ENCODE measurements around the gene LAMB4. TPM values are rescaled to one million over a fixed set of nuclear protein-coding genes. Genes with fewer than 3 reads are reported as not detected.
A peak's percentile ranks its signal among the peaks of the same experiment; 100 is the strongest.

LAMB4 gene
- total and polyA plus RNA-seq, 2 of the 8 experiments (the other 6 are each of a cell fraction or from before 2014, with no cell fraction given): not detected

DNA sequence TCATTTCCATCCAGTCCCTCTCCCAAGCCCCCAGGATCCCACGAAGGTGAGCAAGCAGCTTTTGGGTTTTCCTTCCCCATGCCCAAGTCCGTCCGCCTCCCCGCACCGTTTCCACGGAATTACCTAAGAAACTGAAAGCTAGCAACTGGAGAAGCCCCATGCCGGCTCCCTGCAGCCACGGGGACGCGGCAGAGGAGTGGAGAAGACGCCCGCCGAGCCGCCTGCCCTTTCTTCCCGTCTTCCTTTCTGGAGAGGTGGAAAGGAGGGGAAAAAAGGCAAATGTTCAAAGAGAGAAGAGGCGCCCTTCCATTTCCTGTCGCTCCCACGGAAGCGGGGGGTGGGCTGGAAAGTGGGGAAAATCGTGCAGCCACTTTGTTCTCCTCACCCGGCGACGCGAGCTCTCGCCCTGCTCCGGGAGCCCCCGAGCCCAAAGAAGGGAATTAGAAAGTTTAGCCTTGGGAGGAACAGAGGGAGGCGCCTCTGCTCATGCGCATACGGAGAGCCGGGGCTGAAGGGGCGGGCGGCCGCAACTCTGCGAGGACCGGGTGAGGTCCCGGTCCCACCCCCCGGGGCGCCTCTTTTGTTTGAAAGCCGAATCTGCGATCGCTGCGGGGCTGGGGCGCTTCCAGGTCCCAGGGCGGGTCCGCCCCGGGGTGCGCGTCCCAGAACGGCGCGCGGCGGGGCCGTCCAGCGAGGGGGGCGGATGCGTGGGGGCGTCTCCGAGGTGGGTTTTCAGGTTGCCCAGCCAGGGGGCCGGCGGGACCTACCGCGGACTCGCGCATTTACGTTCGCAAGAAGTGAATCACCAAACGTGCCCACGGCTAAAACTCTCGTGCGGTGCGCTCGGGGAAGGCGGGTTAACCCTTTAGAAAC, 127.2 kb downstream of the LAMB4 start, which contains the start of gene LAMB1 (continued):
- TF ChIP-seq SP1 (IDR thresholded peaks at IDR 0.05; ENCODE audit: low read depth, low read length): no peak
- TF ChIP-seq SIRT6 (IDR thresholded peaks at IDR 0.05; ENCODE audit: low read length): no peak
- TF ChIP-seq SP4 (IDR thresholded peaks at IDR 0.05; ENCODE audit: low read length): no peak
- no peak for TF ChIP-seq RXRA (IDR thresholded peaks at IDR 0.05; ENCODE audit: insufficient read depth, low read depth, low read length)
- TF ChIP-seq, protein P1, sequence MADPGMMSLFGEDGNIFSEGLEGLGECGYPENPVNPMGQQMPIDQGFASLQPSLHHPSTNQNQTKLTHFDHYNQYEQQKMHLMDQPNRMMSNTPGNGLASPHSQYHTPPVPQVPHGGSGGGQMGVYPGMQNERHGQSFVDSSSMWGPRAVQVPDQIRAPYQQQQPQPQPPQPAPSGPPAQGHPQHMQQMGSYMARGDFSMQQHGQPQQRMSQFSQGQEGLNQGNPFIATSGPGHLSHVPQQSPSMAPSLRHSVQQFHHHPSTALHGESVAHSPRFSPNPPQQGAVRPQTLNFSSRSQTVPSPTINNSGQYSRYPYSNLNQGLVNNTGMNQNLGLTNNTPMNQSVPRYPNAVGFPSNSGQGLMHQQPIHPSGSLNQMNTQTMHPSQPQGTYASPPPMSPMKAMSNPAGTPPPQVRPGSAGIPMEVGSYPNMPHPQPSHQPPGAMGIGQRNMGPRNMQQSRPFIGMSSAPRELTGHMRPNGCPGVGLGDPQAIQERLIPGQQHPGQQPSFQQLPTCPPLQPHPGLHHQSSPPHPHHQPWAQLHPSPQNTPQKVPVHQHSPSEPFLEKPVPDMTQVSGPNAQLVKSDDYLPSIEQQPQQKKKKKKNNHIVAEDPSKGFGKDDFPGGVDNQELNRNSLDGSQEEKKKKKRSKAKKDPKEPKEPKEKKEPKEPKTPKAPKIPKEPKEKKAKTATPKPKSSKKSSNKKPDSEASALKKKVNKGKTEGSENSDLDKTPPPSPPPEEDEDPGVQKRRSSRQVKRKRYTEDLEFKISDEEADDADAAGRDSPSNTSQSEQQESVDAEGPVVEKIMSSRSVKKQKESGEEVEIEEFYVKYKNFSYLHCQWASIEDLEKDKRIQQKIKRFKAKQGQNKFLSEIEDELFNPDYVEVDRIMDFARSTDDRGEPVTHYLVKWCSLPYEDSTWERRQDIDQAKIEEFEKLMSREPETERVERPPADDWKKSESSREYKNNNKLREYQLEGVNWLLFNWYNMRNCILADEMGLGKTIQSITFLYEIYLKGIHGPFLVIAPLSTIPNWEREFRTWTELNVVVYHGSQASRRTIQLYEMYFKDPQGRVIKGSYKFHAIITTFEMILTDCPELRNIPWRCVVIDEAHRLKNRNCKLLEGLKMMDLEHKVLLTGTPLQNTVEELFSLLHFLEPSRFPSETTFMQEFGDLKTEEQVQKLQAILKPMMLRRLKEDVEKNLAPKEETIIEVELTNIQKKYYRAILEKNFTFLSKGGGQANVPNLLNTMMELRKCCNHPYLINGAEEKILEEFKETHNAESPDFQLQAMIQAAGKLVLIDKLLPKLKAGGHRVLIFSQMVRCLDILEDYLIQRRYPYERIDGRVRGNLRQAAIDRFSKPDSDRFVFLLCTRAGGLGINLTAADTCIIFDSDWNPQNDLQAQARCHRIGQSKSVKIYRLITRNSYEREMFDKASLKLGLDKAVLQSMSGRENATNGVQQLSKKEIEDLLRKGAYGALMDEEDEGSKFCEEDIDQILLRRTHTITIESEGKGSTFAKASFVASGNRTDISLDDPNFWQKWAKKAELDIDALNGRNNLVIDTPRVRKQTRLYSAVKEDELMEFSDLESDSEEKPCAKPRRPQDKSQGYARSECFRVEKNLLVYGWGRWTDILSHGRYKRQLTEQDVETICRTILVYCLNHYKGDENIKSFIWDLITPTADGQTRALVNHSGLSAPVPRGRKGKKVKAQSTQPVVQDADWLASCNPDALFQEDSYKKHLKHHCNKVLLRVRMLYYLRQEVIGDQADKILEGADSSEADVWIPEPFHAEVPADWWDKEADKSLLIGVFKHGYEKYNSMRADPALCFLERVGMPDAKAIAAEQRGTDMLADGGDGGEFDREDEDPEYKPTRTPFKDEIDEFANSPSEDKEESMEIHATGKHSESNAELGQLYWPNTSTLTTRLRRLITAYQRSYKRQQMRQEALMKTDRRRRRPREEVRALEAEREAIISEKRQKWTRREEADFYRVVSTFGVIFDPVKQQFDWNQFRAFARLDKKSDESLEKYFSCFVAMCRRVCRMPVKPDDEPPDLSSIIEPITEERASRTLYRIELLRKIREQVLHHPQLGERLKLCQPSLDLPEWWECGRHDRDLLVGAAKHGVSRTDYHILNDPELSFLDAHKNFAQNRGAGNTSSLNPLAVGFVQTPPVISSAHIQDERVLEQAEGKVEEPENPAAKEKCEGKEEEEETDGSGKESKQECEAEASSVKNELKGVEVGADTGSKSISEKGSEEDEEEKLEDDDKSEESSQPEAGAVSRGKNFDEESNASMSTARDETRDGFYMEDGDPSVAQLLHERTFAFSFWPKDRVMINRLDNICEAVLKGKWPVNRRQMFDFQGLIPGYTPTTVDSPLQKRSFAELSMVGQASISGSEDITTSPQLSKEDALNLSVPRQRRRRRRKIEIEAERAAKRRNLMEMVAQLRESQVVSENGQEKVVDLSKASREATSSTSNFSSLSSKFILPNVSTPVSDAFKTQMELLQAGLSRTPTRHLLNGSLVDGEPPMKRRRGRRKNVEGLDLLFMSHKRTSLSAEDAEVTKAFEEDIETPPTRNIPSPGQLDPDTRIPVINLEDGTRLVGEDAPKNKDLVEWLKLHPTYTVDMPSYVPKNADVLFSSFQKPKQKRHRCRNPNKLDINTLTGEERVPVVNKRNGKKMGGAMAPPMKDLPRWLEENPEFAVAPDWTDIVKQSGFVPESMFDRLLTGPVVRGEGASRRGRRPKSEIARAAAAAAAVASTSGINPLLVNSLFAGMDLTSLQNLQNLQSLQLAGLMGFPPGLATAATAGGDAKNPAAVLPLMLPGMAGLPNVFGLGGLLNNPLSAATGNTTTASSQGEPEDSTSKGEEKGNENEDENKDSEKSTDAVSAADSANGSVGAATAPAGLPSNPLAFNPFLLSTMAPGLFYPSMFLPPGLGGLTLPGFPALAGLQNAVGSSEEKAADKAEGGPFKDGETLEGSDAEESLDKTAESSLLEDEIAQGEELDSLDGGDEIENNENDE (IDR thresholded peaks at IDR 0.05; ENCODE audit: insufficient replicate concordance, low read length): no peak
- TF ChIP-seq EZH2 (IDR thresholded peaks at IDR 0.05; ENCODE audit: low read depth, low read length, severe bottlenecking): peak; percentile 11
- no peak for TF ChIP-seq SAP30 (IDR thresholded peaks at IDR 0.05; ENCODE audit: insufficient read depth, insufficient replicate concordance, low read length)
- TF ChIP-seq MAFK (IDR thresholded peaks at IDR 0.05; ENCODE audit: low read depth, low read length): no peak

Measured in H1 (cell line).